Sigmoid colon (tissue), 4 donors: ENCODE data around the gene KCNH8.

Source experiments
- EP300 ChIP-seq, 4 donors: sonication (generic); formaldehyde crosslinking; IDR thresholded peaks; one replicate each; pipeline ENCODE4 v1.6.1; 2017; ENCODE audit warnings: antibody characterized with exemption in 4 of 4
- POLR2AphosphoS5 ChIP-seq, 4 donors: sonication (generic); formaldehyde crosslinking; IDR thresholded peaks; one replicate each; pipeline ENCODE4 v1.6.1; 2017; ENCODE audit warnings: antibody characterized with exemption in 4 of 4
- TF ChIP-seq, protein P1 (sequence below), 4 experiments: fragments of 450-650 bp in 3 of 4; fragments of 200-600 bp in 1 of 4; IDR thresholded peaks; one replicate each; pipeline ENCODE4 v1.5.1; 2016 to 2019; ENCODE audit warnings: antibody characterized with exemption in 4 of 4, mild to moderate bottlenecking in 3 of 4, moderate library complexity in 2 of 4

DNA sequence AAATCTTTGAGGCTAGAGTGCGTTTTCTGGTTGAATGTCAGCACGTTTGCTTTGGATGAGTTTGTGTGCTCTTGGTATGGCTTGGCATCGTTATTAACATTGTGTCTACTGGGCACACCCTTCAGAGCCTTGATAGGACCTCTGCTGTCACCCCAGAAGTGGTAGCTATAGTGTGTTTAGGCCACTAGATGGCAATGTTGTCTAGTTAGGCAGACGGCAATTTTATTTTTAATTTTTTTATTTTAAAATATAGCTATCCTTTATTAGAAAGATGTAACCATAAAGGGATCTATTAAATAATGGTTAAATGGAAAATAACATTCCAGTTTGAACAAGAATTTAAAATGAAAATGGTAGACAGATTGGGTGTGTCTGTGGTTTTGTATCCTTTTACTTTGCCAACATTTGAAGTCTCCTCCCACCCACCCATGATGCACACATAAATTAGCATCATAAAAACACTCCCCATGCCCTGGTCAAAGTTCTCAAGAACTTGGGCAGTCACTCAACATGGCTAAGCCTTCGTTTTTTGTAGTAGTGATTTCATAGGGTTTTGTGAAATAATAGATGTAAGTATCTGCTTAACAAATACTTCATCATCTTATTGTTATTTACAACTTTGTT is 200.7 kb downstream of the KCNH8 start:
- TF ChIP-seq POLR2AphosphoS5 (IDR thresholded peaks at IDR 0.05) (no peak), EP300 (IDR thresholded peaks at IDR 0.05) (no peak)
- TF ChIP-seq, protein P1, sequence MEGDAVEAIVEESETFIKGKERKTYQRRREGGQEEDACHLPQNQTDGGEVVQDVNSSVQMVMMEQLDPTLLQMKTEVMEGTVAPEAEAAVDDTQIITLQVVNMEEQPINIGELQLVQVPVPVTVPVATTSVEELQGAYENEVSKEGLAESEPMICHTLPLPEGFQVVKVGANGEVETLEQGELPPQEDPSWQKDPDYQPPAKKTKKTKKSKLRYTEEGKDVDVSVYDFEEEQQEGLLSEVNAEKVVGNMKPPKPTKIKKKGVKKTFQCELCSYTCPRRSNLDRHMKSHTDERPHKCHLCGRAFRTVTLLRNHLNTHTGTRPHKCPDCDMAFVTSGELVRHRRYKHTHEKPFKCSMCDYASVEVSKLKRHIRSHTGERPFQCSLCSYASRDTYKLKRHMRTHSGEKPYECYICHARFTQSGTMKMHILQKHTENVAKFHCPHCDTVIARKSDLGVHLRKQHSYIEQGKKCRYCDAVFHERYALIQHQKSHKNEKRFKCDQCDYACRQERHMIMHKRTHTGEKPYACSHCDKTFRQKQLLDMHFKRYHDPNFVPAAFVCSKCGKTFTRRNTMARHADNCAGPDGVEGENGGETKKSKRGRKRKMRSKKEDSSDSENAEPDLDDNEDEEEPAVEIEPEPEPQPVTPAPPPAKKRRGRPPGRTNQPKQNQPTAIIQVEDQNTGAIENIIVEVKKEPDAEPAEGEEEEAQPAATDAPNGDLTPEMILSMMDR (IDR thresholded peaks at IDR 0.05), result peak in 3 of 4 experiments; percentile 13 to 64 (median 58)
